Brain microvascular endothelial cell (primary cell): ENCODE results near the gene TNNC2.
"Not testable (repeated sequence)": the region's sequence is repeated elsewhere in the genome, so short reads cannot be mapped to it uniquely, and the experiment has no call there.

Experiments
- DNase-seq: peaks from one replicate; pipeline ENCODE4 v3.0.0-alpha.2; 2020
- H3K27ac ChIP-seq: fragments of 250-450 bp; sonication (Bioruptor Pico); 2 replicates; pipeline ENCODE4 v1.5.1; 2020; ENCODE audit warnings: mild to moderate bottlenecking, moderate library complexity
- H3K27me3 ChIP-seq: fragments of 250-450 bp; sonication (Bioruptor Pico); replicated peaks from 2 replicates; pipeline ENCODE4 v1.5.1; 2020; ENCODE audit warnings: mild to moderate bottlenecking
- H3K36me3 ChIP-seq: fragments of 250-450 bp; sonication (Bioruptor Pico); replicated peaks from 2 replicates; pipeline ENCODE4 v1.5.1; 2020; ENCODE audit warnings: mild to moderate bottlenecking
- H3K4me3 ChIP-seq: 2 replicates; pipeline ENCODE4 v1.5.1; 2011; ENCODE audit warnings: low read depth, mild to moderate bottlenecking, control low read depth, low read length, moderate library complexity
- in situ Hi-C: cut with HindIII; loops from 2 replicates; pipeline ENCODE4 v1.10.0; 2017; ENCODE audit warnings: low sequenced_read_pairs, low pct_ligation_motif_present
- TF ChIP-seq, protein P1 (sequence below): IDR thresholded peaks from 2 replicates; pipeline ENCODE4 v1.5.1; 2011; ENCODE audit warnings: low read depth, mild to moderate bottlenecking, moderate library complexity, low read length, control low read depth, inconsistent platforms; ENCODE audit errors: missing control alignments

The TNNC2 gene

DNA sequence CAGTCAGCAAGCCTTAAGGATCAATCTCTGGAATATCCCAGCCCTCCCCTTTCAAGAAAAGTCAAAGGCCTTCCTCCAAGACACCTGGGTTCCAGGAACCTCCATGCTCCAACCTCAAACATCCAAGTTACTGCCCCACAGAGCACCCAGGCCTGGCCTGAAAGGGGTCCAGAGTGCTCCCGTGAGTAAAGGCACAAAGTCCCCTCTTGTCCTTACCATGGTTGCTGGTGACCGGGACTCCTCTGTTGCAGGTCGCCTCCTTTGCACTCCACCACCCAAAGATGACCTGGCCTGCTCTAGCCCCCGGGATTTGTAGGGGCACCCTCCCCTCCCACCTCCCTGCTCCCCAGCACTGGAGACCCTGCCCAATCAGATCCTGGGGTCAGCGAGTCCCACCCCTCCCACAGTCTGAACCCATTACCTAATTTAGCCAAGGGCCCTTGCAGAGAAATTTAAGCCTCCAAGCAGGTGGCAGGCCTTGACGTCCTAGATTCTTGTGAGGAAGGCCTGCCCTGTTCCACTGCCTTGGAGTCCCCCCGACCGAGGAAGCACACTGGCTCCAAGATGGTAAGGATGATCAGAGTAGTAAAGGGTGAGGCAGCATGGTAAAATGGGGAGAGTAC, at the start of gene TNNC2:
Gene TNNC2 (minus strand): TSS at position 283 of the 623 bp plus-strand sequence. CDS start 64 bp downstream, at position 219.
- H3K27ac ChIP-seq: no peak within 1 kb of the TSS
- no peaks in the 10 kb centered on the region for H3K27me3 ChIP-seq
- in situ Hi-C loops: no loop called here
- no peaks in the 10 kb centered on the region for H3K36me3 ChIP-seq
- TF ChIP-seq, protein P1, sequence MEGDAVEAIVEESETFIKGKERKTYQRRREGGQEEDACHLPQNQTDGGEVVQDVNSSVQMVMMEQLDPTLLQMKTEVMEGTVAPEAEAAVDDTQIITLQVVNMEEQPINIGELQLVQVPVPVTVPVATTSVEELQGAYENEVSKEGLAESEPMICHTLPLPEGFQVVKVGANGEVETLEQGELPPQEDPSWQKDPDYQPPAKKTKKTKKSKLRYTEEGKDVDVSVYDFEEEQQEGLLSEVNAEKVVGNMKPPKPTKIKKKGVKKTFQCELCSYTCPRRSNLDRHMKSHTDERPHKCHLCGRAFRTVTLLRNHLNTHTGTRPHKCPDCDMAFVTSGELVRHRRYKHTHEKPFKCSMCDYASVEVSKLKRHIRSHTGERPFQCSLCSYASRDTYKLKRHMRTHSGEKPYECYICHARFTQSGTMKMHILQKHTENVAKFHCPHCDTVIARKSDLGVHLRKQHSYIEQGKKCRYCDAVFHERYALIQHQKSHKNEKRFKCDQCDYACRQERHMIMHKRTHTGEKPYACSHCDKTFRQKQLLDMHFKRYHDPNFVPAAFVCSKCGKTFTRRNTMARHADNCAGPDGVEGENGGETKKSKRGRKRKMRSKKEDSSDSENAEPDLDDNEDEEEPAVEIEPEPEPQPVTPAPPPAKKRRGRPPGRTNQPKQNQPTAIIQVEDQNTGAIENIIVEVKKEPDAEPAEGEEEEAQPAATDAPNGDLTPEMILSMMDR: no peak
- no peak within 1 kb of the TSS for H3K4me3 ChIP-seq
- DNase-seq: no peak

DNA sequence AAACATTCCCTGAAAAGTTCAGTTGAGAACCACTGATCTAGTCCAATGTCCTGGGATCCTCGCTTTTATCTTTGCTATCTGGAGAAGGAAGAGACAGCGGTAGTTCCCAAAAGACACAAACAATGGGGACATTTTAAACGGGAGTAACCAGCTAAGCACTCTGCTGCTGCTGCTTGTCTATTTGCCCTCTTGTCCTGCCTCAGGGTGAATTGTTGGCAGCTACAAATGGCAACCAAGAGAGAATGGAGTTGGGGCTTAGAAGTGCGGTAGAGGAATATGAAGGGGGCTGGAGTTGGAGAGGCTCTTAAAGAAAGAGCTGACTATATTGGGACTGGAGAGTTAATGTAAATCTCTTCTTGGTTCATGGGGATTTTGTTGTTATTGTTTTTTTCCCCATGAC, 47.5 kb upstream of the TNNC2 start:
- in situ Hi-C loops: no loop called here
- Histone ChIP-seq H3K36me3 (no peaks in the 10 kb centered on the region), H3K4me3 (no peak overlapping the region), H3K27me3 (no peaks in the 10 kb centered on the region), H3K27ac (no peak overlapping the region)
- TF ChIP-seq, protein P1: no peak
- no peak for DNase-seq

DNA sequence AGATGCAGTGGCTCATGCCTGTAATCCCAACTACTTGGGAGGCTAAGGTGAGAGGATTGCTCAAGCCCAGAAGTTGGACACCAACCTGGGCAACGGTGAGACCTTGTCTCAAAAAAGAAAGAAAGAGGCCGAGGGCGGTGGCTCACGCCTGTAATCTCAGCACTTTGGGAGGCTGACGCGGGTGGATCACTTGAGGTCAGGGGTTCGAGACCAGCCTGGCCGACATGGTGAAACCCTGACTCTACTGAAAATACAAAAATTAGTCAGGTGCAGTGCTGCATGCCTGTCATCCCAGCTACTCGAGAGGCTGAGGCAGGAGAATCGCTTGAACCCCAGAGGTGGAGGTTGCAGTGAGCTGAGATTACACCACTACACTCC, 47.0 kb upstream of the TNNC2 start:
- in situ Hi-C loops: not testable (repeated sequence)

DNA sequence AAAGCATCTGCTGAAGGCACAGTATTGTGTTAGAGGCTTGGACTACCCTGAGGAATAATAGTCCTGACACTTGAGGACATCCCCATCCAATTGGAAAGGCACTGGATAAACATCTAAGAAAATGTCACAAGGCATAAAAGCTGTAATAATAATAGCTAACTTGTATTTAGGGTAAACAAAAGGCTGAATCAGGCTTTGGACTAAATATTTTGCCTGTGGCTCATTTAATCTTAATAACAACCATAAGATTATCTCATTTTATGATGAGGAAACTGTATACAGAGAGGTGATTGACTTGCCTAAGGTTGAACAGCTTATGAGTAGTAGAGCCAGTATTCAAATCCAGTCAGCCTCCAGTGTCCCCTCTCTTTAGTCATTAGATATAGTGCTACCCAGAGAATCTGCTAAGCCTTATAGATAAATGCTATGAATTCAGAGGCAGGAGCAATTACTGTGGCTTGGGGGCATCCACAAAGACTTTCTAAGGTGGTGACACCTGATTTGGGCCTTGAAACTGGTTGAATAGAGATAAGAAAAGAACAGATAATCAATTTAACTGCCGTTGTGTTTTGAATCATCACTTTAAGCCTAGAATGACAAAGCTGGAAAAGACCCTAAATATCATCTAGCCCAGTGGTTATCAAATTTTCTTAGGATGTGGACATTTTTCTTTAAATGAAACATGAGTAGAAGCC, 46.4 kb upstream of the TNNC2 start:
- Histone ChIP-seq H3K36me3 (no peaks in the 10 kb centered on the region), H3K27ac (no peak overlapping the region), H3K4me3 (no peak overlapping the region), H3K27me3 (no peaks in the 10 kb centered on the region)
- TF ChIP-seq, protein P1: no peak
- no peak for DNase-seq
- in situ Hi-C loops: no loop called here

More for the DNA sequence above, 47.0 kb upstream of the TNNC2 start:
- H3K27ac ChIP-seq, H3K36me3 ChIP-seq, H3K27me3 ChIP-seq, H3K4me3 ChIP-seq, DNase-seq: not testable (repeated sequence)

GRCh38 chr20:45872626-45873025, 45.5 kb upstream of the TNNC2 start:
- TF ChIP-seq, protein P1: no peak
- DNase-seq: no peak
- in situ Hi-C loops: no loop called here
- Histone ChIP-seq H3K36me3 (no peaks in the 10 kb centered on the region), H3K27me3 (no peaks in the 10 kb centered on the region), H3K27ac (no peak overlapping the region), H3K4me3 (no peak overlapping the region)

DNA sequence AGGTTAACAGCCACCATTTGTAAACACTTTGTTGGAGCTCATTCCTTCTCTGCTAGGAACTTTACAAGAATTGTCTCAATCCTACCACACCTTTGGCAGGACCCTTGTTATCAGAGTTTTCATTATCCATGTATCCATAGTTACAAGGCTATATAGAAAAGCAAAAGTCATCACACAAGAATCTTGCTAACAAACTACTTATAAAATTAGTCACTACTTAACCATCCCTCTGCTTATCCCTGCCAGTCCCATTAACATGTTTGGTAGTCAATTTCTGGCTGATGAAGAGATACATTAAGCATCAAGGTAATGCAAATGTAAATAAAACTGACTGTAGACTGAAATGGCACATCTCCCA, 40.7 kb upstream of the TNNC2 start:
- H3K36me3 ChIP-seq: no peaks in the 10 kb centered on the region
- TF ChIP-seq, protein P1: no peak
- peak overlapping the region; percentile 76 for H3K27ac ChIP-seq
- no peak overlapping the region for H3K4me3 ChIP-seq
- no peaks in the 10 kb centered on the region for H3K27me3 ChIP-seq
- no peak for DNase-seq
- in situ Hi-C loops: no loop called here
